Stomach (tissue), 9 donors: ENCODE measurements around the gene PAX5. TPM values are rescaled to one million over a fixed set of nuclear protein-coding genes. Genes with fewer than 3 reads are reported as not detected.

ENCODE experiments used
- DNase-seq, 2 donors: peaks; one replicate each; pipeline versions ENCODE4 v3.0.0 to v3.0.0-alpha.2; 2013 to 2019
- H3K27ac ChIP-seq, 5 donors: fragments of 200-600 bp in 4 of 5; sonication (generic) in 4 of 5; one replicate each; pipeline ENCODE4 v1.5.1; 2013 to 2019; ENCODE audit warnings: mild to moderate bottlenecking in 1 of 5, moderate library complexity in 1 of 5
- H3K27me3 ChIP-seq, 3 donors: fragments of 200-600 bp; sonication (generic); one replicate each; pipeline ENCODE4 v1.5.1; 2017 to 2019; ENCODE audit warnings: mixed run types in 1 of 3
- H3K36me3 ChIP-seq, 4 donors: fragments of 200-600 bp; sonication (generic); 1 replicate in 3 of 4; 2 replicates in 1 of 4; pipeline ENCODE4 v1.5.1; 2016 to 2019
- H3K4me1 ChIP-seq, 4 donors: fragments of 200-600 bp; sonication (generic); one replicate each; pipeline ENCODE4 v1.5.1; 2016 to 2019
- H3K4me3 ChIP-seq, 4 donors: fragments of 200-600 bp; sonication (generic) in 3 of 4; one replicate each; pipeline ENCODE4 v1.5.1; 2016 to 2019; ENCODE audit warnings: mild to moderate bottlenecking in 1 of 4
- H3K9me3 ChIP-seq, 4 donors: fragments of 200-600 bp; sonication (generic); one replicate each; pipeline ENCODE4 v1.5.1; 2016 to 2019
- CTCF ChIP-seq, 7 experiments: fragments of 450-650 bp in 4 of 7; fragments of 200-600 bp in 3 of 7; sonication (generic) in 3 of 7; IDR thresholded peaks; one replicate each; pipeline ENCODE4 v1.5.1; 2016 to 2019; ENCODE audit warnings: antibody characterized with exemption in 7 of 7, control low read depth in 2 of 7, mild to moderate bottlenecking in 1 of 7
- EP300 ChIP-seq: sonication (generic); formaldehyde crosslinking; IDR thresholded peaks from one replicate; pipeline ENCODE4 v1.6.1; 2017; ENCODE audit warnings: antibody characterized with exemption
- POLR2A ChIP-seq, 4 donors: fragments of 450-650 bp; IDR thresholded peaks; one replicate each; pipeline ENCODE4 v1.6.1; 2016; ENCODE audit warnings: antibody characterized with exemption in 4 of 4, control low read depth in 2 of 4, mild to moderate bottlenecking in 1 of 4, moderate library complexity in 1 of 4
- POLR2AphosphoS5 ChIP-seq, 3 donors: sonication (generic); formaldehyde crosslinking; IDR thresholded peaks; one replicate each; pipeline ENCODE4 v1.6.1; 2016; ENCODE audit warnings: antibody characterized with exemption in 3 of 3
- WGBS, 5 donors: extraction: QIAGEN DNeasy Blood & Tissue Kit in 3 of 5; methylation state at CpG; one replicate each; pipeline versions ENCODE4 v1.1.5 to v1.1.7; 2013 to 2018; 5-methylcytosine and 5-hydroxymethylcytosine counted together
- intact Hi-C: fragments of 100-400 bp; cut with DNase I; formaldehyde crosslinking; loops from one replicate; pipeline ENCODE4 v1.15.1; 2023; ENCODE audit warnings: low total_unique reads
- polyA plus RNA-seq, 3 donors: library from polyadenylated mRNA; stranded (reverse); fragments of 200-250 nt; gene quantifications; one replicate each; pipeline ENCODE4 v1.2.3, GENCODE V29; 2013
- total RNA-seq, 5 donors: library from RNA; depleted of rRNA; stranded (reverse); fragments of >200 nt; gene quantifications; one replicate each; pipeline versions ENCODE4 v1.1.0 to v1.2.3, GENCODE V29; 2014 to 2016
- donor health status: healthy with polysubstance abuse.
- donor health status: Bipolar disorder and iron deficiency.
- donor health status: healthy.

PAX5 gene
- total and polyA plus RNA-seq, 8 donors: 0.43 to 1.3 TPM; not detected in 6

GRCh38 chr9:36831381-36832161 lies 202.5 kb downstream of the PAX5 start:
- Histone ChIP-seq H3K4me3 (no peak overlapping the region), H3K27ac (no peak overlapping the region), H3K9me3 (no peaks in the 10 kb centered on the region), H3K27me3 (peaks cover 0 to 8% (median 0%) of the 10 kb centered on the region in 3 donors), H3K36me3 (no peaks in the 10 kb centered on the region), H3K4me1 (no peaks in the 10 kb centered on the region)
- DNase-seq: no peak
- WGBS, 5 donors: 62 to 70% (median 66%) methylated on average over 6 to 7 of the region's 7 CpGs
- TF ChIP-seq POLR2AphosphoS5 (IDR thresholded peaks at IDR 0.05): no peak
- no peak for TF ChIP-seq EP300
- intact Hi-C loops: no loop called here

- TF ChIP-seq EP300: no peak
- TF ChIP-seq POLR2A (IDR thresholded peaks at IDR 0.05): no peak
- no peak for TF ChIP-seq POLR2AphosphoS5 (IDR thresholded peaks at IDR 0.05)
- no peak for TF ChIP-seq CTCF (IDR thresholded peaks at IDR 0.05)
- Histone ChIP-seq H3K9me3 (no peaks in the 10 kb centered on the region), H3K4me1 (no peaks in the 10 kb centered on the region), H3K27me3 (peaks cover 0 to 17% (median 0%) of the 10 kb centered on the region in 3 donors), H3K36me3 (no peaks in the 10 kb centered on the region), H3K27ac (no peak overlapping the region), H3K4me3 (no peak overlapping the region)
- WGBS, 5 donors: 82 to 90% (median 86%) methylated on average over 7 of the region's 7 CpGs
- intact Hi-C loops: no loop called here
- DNase-seq: no peak
Measured at GRCh38 chr9:36828611-36829013, 205.5 kb downstream of the PAX5 start.

DNA sequence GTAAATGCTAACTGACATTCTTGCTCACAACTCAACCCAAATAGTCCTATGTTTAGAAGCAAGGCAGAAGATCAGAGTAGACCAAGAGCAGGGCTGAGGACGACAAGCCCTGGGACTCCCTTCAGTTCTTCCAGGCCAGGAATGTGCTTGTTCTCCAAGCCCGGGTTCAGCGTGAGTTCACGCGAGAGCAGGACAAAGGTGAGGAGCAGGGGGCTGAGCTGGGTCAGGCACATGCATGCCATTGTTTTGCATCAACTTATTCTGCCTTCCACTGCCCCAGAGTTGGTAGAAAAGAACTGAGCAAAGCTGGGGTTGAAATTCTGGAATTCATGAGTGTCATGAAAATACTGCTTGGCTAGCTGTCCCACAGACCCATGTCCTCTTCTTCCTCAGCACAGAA lies 206.5 kb downstream of the PAX5 start:
- H3K4me3 ChIP-seq: no peak overlapping the region
- no peaks in the 10 kb centered on the region for H3K9me3 ChIP-seq
- H3K4me1 ChIP-seq: no peaks in the 10 kb centered on the region
- H3K27ac ChIP-seq: no peak overlapping the region
- intact Hi-C loops: no loop called here
- no peak for DNase-seq
- no peaks in the 10 kb centered on the region for H3K36me3 ChIP-seq
- 52 to 71% (median 58%) methylated on average over 5 of the region's 5 CpGs for WGBS, 5 donors
- no peak for TF ChIP-seq CTCF (IDR thresholded peaks at IDR 0.05)
- TF ChIP-seq POLR2AphosphoS5 (IDR thresholded peaks at IDR 0.05): no peak
- TF ChIP-seq EP300: no peak
- no peak for TF ChIP-seq POLR2A (IDR thresholded peaks at IDR 0.05)
- peaks cover 0 to 17% (median 0%) of the 10 kb centered on the region in 3 donors for H3K27me3 ChIP-seq

DNA sequence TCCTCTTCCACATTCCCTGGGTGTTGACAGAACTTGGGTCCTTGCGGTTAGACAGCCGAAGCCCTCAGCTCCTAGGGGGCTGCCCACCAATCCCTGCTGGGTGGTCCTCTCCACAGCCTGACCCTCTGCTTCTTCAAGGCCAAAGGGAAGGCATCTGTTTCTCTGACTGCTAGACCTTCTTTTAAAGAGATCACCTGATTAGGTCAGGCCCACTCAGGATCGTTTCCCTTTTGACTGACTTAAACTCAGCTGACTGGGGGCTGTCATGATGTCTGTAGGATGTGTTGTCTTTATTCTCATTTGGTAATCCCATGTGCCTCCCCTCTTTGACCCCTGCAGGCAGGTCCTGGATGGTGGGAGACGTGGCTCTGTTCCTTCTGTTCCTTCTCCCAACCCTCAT lies 207.5 kb downstream of the PAX5 start:
- no peak for TF ChIP-seq EP300
- H3K4me1 ChIP-seq: no peaks in the 10 kb centered on the region
- no peaks in the 10 kb centered on the region for H3K36me3 ChIP-seq
- peaks cover 0 to 17% (median 0%) of the 10 kb centered on the region in 3 donors for H3K27me3 ChIP-seq
- H3K27ac ChIP-seq: no peak overlapping the region
- no peaks in the 10 kb centered on the region for H3K9me3 ChIP-seq
- no peak for DNase-seq
- H3K4me3 ChIP-seq: no peak overlapping the region
- WGBS, 5 donors: 80 to 95% (median 87%) methylated on average over 4 of the region's 4 CpGs
- intact Hi-C loops: no loop called here

DNA sequence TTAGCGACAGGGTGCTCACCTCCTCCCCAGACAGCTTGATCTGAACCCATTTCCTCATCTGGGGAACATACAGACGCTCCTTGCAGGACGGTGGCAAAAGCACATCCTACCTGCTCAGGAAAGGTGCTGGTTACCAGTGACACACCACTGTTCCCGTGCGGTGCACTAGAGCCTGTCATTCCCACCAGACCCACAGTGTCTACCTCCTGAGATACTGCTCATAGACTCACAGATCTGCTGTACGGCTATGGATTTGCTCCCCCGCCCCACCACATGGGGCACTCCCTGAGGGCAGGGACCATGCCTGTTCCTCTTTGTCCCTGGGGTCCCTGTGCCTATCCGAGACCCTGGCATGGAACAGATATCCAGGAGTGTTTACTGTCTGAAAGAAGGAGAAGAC lies 208.9 kb downstream of the PAX5 start:
- Histone ChIP-seq H3K27me3 (peaks cover 0 to 27% (median 6%) of the 10 kb centered on the region in 3 donors), H3K4me1 (no peaks in the 10 kb centered on the region), H3K9me3 (no peaks in the 10 kb centered on the region), H3K4me3 (no peak overlapping the region), H3K27ac (no peak overlapping the region), H3K36me3 (no peaks in the 10 kb centered on the region)
- intact Hi-C loops: no loop called here
- TF ChIP-seq EP300: no peak
- TF ChIP-seq POLR2AphosphoS5 (IDR thresholded peaks at IDR 0.05): no peak
- no peak for TF ChIP-seq CTCF (IDR thresholded peaks at IDR 0.05)
- TF ChIP-seq POLR2A (IDR thresholded peaks at IDR 0.05): no peak
- DNase-seq: no peak
- 75 to 83% (median 80%) methylated on average over 8 of the region's 8 CpGs for WGBS, 5 donors
